IMR-90 (cell line): ENCODE data around the gene KRT71. TPM values are rescaled to one million over a fixed set of nuclear protein-coding genes. Genes with fewer than 3 reads are reported as not detected.

ENCODE experiments used
- ATAC-seq: fragments of 200-7000 bp; cut with Tn5 transposase; 2 replicates; pipeline ENCODE4 v1.9.1; 2020; ENCODE audit warnings: low read depth, mild to moderate bottlenecking, moderate library complexity
- BruUV-seq: library from RNA; stranded (reverse); fragments of 400-500 nt; replicated peaks from 2 replicates; lab custom pipeline; 2021; lab: Mats Ljungman, UMichigan
- CTCF ChIA-PET: fragments of 300-600 bp; formaldehyde crosslinking; extraction: SDS; loops from one replicate; lab custom pipeline; 2021; ENCODE audit warnings: antibody characterized with exemption; lab: Yijun Ruan, JAX
- POLR2A ChIA-PET: fragments of 300-600 bp; sonication (Branson Sonifier 250); formaldehyde crosslinking; loops from one replicate; lab custom pipeline; 2022; ENCODE audit warnings: antibody characterized with exemption; ENCODE audit not compliant: unreplicated experiment; lab: Charles Lee
- DNase-seq: peaks from one replicate; pipeline ENCODE4 v3.0.0; 2013
- H2AFZ ChIP-seq: replicated peaks from 2 replicates; pipeline ENCODE3; 2013; ENCODE audit warnings: low read length, mild to moderate bottlenecking; ENCODE audit not compliant: poor library complexity
- H2AK5ac ChIP-seq: 2 replicates; pipeline ENCODE4 v1.6.1; 2013; ENCODE audit warnings: low read depth, low read length, inconsistent platforms
- H2AK9ac ChIP-seq: replicated peaks from 2 replicates; pipeline ENCODE3; 2013; ENCODE audit warnings: mild to moderate bottlenecking, low read depth, low read length, moderate library complexity; ENCODE audit not compliant: poor library complexity
- H2BK120ac ChIP-seq: 2 replicates; pipeline ENCODE4 v1.6.1; 2013; ENCODE audit warnings: low read depth, low read length, inconsistent platforms
- H2BK15ac ChIP-seq: 3 replicates; pipeline ENCODE4 v1.6.1; 2013; ENCODE audit warnings: low read depth, low read length, inconsistent platforms
- H2BK20ac ChIP-seq: 2 replicates; pipeline ENCODE4 v1.6.1; 2013; ENCODE audit warnings: low read depth, mild to moderate bottlenecking, inconsistent platforms, low read length, moderate library complexity
- H2BK5ac ChIP-seq: 2 replicates; pipeline ENCODE4 v1.6.1; 2013; ENCODE audit warnings: mild to moderate bottlenecking, low read depth, low read length, inconsistent platforms; ENCODE audit not compliant: poor library complexity, severe bottlenecking
- H3K14ac ChIP-seq: replicated peaks from 2 replicates; pipeline ENCODE4 v1.6.1; 2013; ENCODE audit warnings: low read depth, low read length, inconsistent platforms
- H3K18ac ChIP-seq: 2 replicates; pipeline ENCODE4 v1.6.1; 2013; ENCODE audit warnings: low read depth, low read length, control low read depth
- H3K23ac ChIP-seq: 2 replicates; pipeline ENCODE4 v1.6.1; 2013; ENCODE audit warnings: low read depth, low read length, inconsistent platforms
- H3K27ac ChIP-seq: 2 replicates; pipeline ENCODE4 v1.5.1; 2013; ENCODE audit warnings: mild to moderate bottlenecking, control low read depth, low read length; ENCODE audit not compliant: insufficient read depth
- H3K27me3 ChIP-seq: 2 replicates; pipeline ENCODE4 v1.6.1; 2013; ENCODE audit warnings: low read length; ENCODE audit not compliant: control insufficient read depth, insufficient read depth
- H3K36me3 ChIP-seq: 2 replicates; pipeline ENCODE4 v1.6.1; 2013; ENCODE audit warnings: low read length, mixed read lengths; ENCODE audit not compliant: control insufficient read depth, insufficient read depth
- H3K4ac ChIP-seq: 2 replicates; pipeline ENCODE4 v1.6.1; 2013; ENCODE audit warnings: low read depth, low read length, inconsistent platforms
- H3K4me1 ChIP-seq: 2 replicates; pipeline ENCODE4 v1.6.1; 2013; ENCODE audit warnings: low read length, mixed read lengths; ENCODE audit not compliant: control insufficient read depth, insufficient read depth
- H3K4me2 ChIP-seq: 2 replicates; pipeline ENCODE4 v1.6.1; 2013; ENCODE audit warnings: low read depth, mild to moderate bottlenecking, control low read depth, low read length, moderate library complexity
- H3K4me3 ChIP-seq: 2 replicates; pipeline ENCODE4 v1.5.1; 2013; ENCODE audit warnings: low read depth, mild to moderate bottlenecking, control low read depth, low read length, moderate library complexity; ENCODE audit not compliant: insufficient read depth
- H3K56ac ChIP-seq: 2 replicates; pipeline ENCODE4 v1.6.1; 2013; ENCODE audit warnings: low read length, inconsistent platforms; ENCODE audit not compliant: insufficient read depth; ENCODE audit errors: extremely low read depth
- H3K79me1 ChIP-seq, 2 experiments: 2 replicates each; pipeline ENCODE4 v1.6.1; 2013; ENCODE audit warnings: low read length in 2 of 2, inconsistent platforms in 1 of 2, low read depth in 1 of 2
- H3K9ac ChIP-seq: 2 replicates; pipeline ENCODE4 v1.6.1; 2013; ENCODE audit warnings: low read depth, low read length, control low read depth
- H3K9me1 ChIP-seq: 2 replicates; pipeline ENCODE4 v1.6.1; 2013; ENCODE audit warnings: low read length, inconsistent platforms; ENCODE audit not compliant: insufficient read depth
- H3K9me3 ChIP-seq: 2 replicates; pipeline ENCODE4 v1.6.1; 2013; ENCODE audit warnings: low read length; ENCODE audit not compliant: control insufficient read depth, insufficient read depth
- H4K20me1 ChIP-seq: 2 replicates; pipeline ENCODE4 v1.6.1; 2013; ENCODE audit warnings: low read length, inconsistent platforms; ENCODE audit not compliant: insufficient read depth
- H4K5ac ChIP-seq: 2 replicates; pipeline ENCODE4 v1.6.1; 2013; ENCODE audit warnings: mild to moderate bottlenecking, low read depth, low read length, control low read depth
- H4K8ac ChIP-seq, 2 experiments: 2 replicates each; pipeline ENCODE4 v1.6.1; 2013; ENCODE audit warnings: low read depth in 2 of 2, low read length in 2 of 2, control low read depth in 1 of 2, inconsistent platforms in 1 of 2
- H4K91ac ChIP-seq: 2 replicates; pipeline ENCODE4 v1.6.1; 2013; ENCODE audit warnings: low read depth, low read length, inconsistent platforms; ENCODE audit not compliant: insufficient read depth
- BHLHE40 ChIP-seq: fragments of 150-350 bp; IDR thresholded peaks from 2 replicates; pipeline ENCODE4 v1.6.1; 2016; ENCODE audit warnings: mild to moderate bottlenecking, low read depth, low read length
- CEBPB ChIP-seq: IDR thresholded peaks from 2 replicates; pipeline ENCODE4 v1.6.1; 2012; ENCODE audit warnings: low read depth, low read length, improper control_type of control experiment
- CTCF ChIP-seq: conservative IDR thresholded peaks from 2 replicates; pipeline ENCODE4 v1.5.1; 2012; ENCODE audit warnings: mild to moderate bottlenecking, low read depth, low read length, improper control_type of control experiment
- ELK1 ChIP-seq: fragments of 150-350 bp; IDR thresholded peaks from 2 replicates; pipeline ENCODE4 v1.6.1; 2016; ENCODE audit warnings: low read depth, mild to moderate bottlenecking, low read length, moderate library complexity, borderline replicate concordance
- MAZ ChIP-seq: IDR thresholded peaks from 2 replicates; pipeline ENCODE4 v1.6.1; 2012; ENCODE audit warnings: low read depth, mild to moderate bottlenecking, low read length, improper control_type of control experiment, moderate library complexity, borderline replicate concordance
- MXI1 ChIP-seq: IDR thresholded peaks from 2 replicates; pipeline ENCODE4 v1.6.1; 2012; ENCODE audit warnings: low read depth, mild to moderate bottlenecking, low read length, moderate library complexity, borderline replicate concordance
- NFE2L2 ChIP-seq: fragments of 150-350 bp; IDR thresholded peaks from 2 replicates; pipeline ENCODE4 v1.6.1; 2016; ENCODE audit warnings: low read depth, mild to moderate bottlenecking, low read length
- POLR2A ChIP-seq: IDR thresholded peaks from 2 replicates; pipeline ENCODE4 v1.6.1; 2012; ENCODE audit warnings: mild to moderate bottlenecking, low read depth, low read length
- RAD21 ChIP-seq: IDR thresholded peaks from 2 replicates; pipeline ENCODE4 v1.6.1; 2012; ENCODE audit warnings: low read length, improper control_type of control experiment
- RCOR1 ChIP-seq: IDR thresholded peaks from 2 replicates; pipeline ENCODE4 v1.6.1; 2012; ENCODE audit warnings: mild to moderate bottlenecking, low read length, improper control_type of control experiment; ENCODE audit not compliant: insufficient replicate concordance
- USF2 ChIP-seq: fragments of 150-350 bp; IDR thresholded peaks from 2 replicates; pipeline ENCODE4 v1.6.1; 2017; ENCODE audit warnings: mild to moderate bottlenecking, antibody characterized with exemption, low read length, low read depth
- WGBS, 2 experiments: methylation state at CpG; one replicate each; pipeline versions ENCODE4 v1.1.5 to v1.1.7; 2013; ENCODE audit warnings: missing lambda C conversion rate in 2 of 2; ENCODE audit not compliant: insufficient read length in 1 of 2; ENCODE audit errors: extremely low coverage in 2 of 2; 5-methylcytosine and 5-hydroxymethylcytosine counted together
- dilution Hi-C: fragments of 300-500 bp; cut with HindIII; formaldehyde crosslinking; loops from one replicate; pipeline ENCODE4 v1.14.3; 2018; ENCODE audit warnings: low sequenced_read_pairs; ENCODE audit not compliant: unreplicated experiment
- in situ Hi-C: fragments of 300-500 bp; cut with MboI; formaldehyde crosslinking; loops from 3 replicates; pipeline ENCODE4 v1.14.3; 2019; ENCODE audit warnings: low sequenced_read_pairs, inconsistent platforms, mixed read lengths
- intact Hi-C: fragments of 100-400 bp; cut with micrococcal nuclease; formaldehyde crosslinking; loops from 2 replicates; pipeline ENCODE4 v1.10.0; 2022
- polyA plus RNA-seq, 3 experiments: library from polyadenylated mRNA; depleted of rRNA; stranded (reverse); fragments of >200 nt; gene quantifications; 2 replicates each; pipeline ENCODE4 v1.2.3, GENCODE V29; 2012; ENCODE audit warnings: low replicate concordance in 1 of 3
- total RNA-seq: library from RNA; depleted of rRNA; stranded (reverse); fragments of >200 nt; gene quantifications from 2 replicates; pipeline ENCODE4 v1.2.3, GENCODE V29; 2012

Gene KRT71
- total and polyA plus RNA-seq, 2 of the 4 experiments (the other 2 are of a cell fraction), result not detected

DNA sequence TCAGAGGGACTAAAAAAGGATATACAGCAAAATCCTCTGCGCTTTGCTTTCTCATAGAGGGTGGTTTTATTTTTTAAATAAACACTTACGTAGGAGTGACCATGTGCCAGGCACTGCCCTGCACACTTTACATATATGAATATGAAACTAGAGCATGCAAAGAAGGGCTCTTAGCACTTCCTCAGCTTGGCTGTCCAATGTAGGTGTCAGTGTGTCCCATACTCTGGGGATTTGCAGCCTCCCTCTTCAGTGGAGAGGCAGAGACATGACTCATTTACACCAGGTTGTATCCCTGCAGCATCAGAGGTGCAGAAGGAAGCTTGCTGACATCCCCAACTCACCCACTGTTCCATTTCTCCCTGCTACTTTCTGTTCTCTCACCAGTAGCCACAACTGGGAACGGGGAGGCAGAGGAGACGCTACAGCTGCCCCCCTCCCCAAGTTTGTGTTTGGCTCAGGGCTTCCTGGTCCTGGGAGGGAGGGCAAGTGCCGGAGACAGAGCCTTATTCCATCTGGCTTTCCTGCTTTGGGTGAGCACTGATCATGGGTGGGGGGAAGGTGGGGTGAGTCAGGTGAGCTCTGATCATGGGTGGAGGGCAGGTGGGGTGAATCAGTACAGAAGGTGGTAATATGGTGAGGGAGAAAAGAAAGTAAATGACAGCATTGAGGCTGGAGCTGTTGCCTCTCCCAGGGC is 27.9 kb downstream of the KRT71 start:
- Histone ChIP-seq H3K18ac (no peak overlapping the region), H3K4me1 (no peaks in the 10 kb centered on the region), H4K91ac (no peak overlapping the region), H4K8ac (no peak overlapping the region), H3K56ac (no peak overlapping the region), H2BK5ac (no peak overlapping the region), H2AFZ (no peak overlapping the region), H3K23ac (no peak overlapping the region), H2AK5ac (no peak overlapping the region), H3K14ac (no peak overlapping the region), H3K4me2 (no peak overlapping the region), H3K36me3 (no peaks in the 10 kb centered on the region), H3K4ac (no peak overlapping the region), H3K27ac (no peak overlapping the region), H3K4me3 (no peak overlapping the region), H3K79me1 (no peaks in the 10 kb centered on the region), H4K20me1 (no peaks in the 10 kb centered on the region; the same call in 1 of the 2 replicates), H3K9me3 (no peaks in the 10 kb centered on the region), H2BK120ac (no peak overlapping the region), H3K9ac (no peak overlapping the region), H4K5ac (no peak overlapping the region), H3K27me3 (peaks cover 41% of the 10 kb centered on the region), H3K9me1 (no peaks in the 10 kb centered on the region), H2BK15ac (no peak overlapping the region), H2AK9ac (no peak overlapping the region), H2BK20ac (no peak overlapping the region)
- POLR2A ChIA-PET, result no interaction called here
- ATAC-seq (no peak), DNase-seq (no peak)
- TF ChIP-seq ELK1 (no peak), CEBPB (no peak), BHLHE40 (no peak), RAD21 (no peak), USF2 (no peak), MXI1 (no peak), CTCF (no peak), RCOR1 (no peak), MAZ (no peak), POLR2A (no peak), NFE2L2 (no peak)
- intact Hi-C loops (no loop called here), dilution Hi-C loops (no loop called here), in situ Hi-C loops (no loop called here)
- BruUV-seq, result no TSS peak
- whole genome bisulfite sequencing, 2 experiments, result 60% methylated on average over 1 of the region's 5 CpGs; no CpG with 5 or more reads in 1 of the 2 experiments
- CTCF ChIA-PET, result no interaction called here
